Cardiac fibroblast (primary cell): ENCODE results near the gene MLLT3.

Experiments used
- DNase-seq, 2 donors: peaks; one replicate each; pipeline versions ENCODE4 v3.0.0 to v3.0.0-alpha.2; 2010; ENCODE audit warnings: low read depth in 2 of 2
- H3K4me3 ChIP-seq, 2 donors: replicated peaks in 1 of 2; 1 replicate in 1 of 2; 2 replicates in 1 of 2; pipeline ENCODE4 v1.5.1; 2011; ENCODE audit warnings: low read depth in 2 of 2, low read length in 2 of 2, mild to moderate bottlenecking in 2 of 2, moderate library complexity in 1 of 2
- CTCF ChIP-seq: IDR thresholded peaks from one replicate; pipeline ENCODE4 v1.5.1; 2011; ENCODE audit warnings: low read depth, mild to moderate bottlenecking, low read length, inconsistent platforms

The MLLT3 gene

DNA sequence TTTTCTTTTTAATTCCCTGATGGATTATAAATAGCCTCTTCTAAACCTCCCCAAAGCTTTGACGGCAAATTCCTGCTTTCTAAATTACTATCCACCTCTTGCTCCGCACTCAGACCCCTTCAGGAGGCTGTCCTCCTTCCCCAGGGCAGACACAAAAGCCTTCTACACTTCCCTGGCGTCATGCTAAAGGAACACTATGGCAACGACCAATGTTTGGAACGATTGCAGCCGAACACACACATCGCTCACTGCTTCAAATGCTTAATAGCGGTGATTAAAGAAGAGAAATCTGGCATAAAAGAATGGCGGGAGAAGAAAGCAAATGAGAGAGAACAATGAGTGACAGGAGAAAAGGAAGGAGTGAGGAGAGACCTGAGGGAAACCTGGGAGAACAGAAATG, 297.3 kb downstream of the MLLT3 start:
- no peak for DNase-seq
- TF ChIP-seq CTCF = no peak
- H3K4me3 ChIP-seq = no peak overlapping the region

GRCh38 chr9:20322212-20322611, 300.1 kb downstream of the MLLT3 start:
- H3K4me3 ChIP-seq = no peak overlapping the region
- no peak for DNase-seq
- TF ChIP-seq CTCF = no peak

- no peak for TF ChIP-seq CTCF
- no peak overlapping the region for H3K4me3 ChIP-seq
- peak in 1 of 2 donors; percentile 43 for DNase-seq
Measured at GRCh38 chr9:20321423-20322082, 300.7 kb downstream of the MLLT3 start.

GRCh38 chr9:20320921-20321320, 301.4 kb downstream of the MLLT3 start:
- H3K4me3 ChIP-seq = no peak overlapping the region
- TF ChIP-seq CTCF = no peak
- no peak for DNase-seq

DNA sequence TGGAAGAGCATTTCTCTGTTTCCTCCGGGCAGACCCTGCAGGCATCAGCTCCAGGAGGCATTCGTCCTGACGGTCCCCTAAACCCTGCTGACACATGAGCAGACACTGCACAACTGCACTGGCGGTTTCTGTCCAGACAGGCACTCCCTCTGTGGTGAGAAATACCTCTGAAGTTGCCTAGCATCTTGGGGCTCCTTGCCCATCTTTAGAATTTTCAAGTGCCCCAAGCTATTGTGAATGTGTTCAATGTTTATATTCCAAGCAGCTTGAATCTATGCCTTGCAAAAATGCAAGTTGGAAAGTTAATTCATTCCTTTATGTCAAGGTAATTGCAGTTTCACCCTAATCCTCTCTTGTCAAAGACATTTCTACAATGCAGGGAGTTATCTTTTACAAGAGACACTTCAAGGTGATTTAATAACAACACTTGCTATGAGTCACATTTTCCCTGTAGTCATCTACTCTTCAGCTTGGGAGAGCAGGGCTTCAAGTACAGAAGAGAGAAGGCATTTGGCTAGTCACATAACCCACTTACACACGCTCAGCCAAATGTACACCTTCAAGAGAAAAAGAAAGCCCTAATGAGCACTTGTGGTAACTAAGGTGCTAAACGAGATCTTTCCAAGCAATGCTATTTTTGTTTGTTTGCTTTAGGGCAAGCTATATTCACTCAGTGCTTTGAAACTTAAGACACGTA, 302.5 kb downstream of the MLLT3 start:
- peak; percentile 12 to 68 for DNase-seq
- no peak overlapping the region for H3K4me3 ChIP-seq
- no peak for TF ChIP-seq CTCF

DNA sequence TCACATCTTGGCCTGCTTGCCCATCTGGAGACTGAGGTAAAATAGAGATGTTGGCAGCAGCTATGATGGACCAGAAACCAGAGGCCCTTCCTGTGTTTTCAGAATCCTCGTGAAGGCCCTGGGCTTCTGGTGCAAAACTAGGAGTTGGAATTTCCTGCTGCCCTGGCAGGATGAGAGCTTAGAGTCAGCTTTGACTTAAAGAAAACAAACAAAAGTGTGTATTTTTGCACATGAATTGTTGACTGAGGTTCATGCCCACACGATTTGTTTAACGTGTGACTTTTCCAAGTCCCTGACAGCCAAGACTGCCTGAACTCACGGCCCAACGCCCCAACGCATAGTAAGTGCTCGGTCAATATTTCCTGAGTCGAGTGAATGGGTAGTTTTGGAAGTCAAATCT, 303.1 kb downstream of the MLLT3 start:
- no peak for TF ChIP-seq CTCF
- no peak overlapping the region for H3K4me3 ChIP-seq
- no peak for DNase-seq

DNA sequence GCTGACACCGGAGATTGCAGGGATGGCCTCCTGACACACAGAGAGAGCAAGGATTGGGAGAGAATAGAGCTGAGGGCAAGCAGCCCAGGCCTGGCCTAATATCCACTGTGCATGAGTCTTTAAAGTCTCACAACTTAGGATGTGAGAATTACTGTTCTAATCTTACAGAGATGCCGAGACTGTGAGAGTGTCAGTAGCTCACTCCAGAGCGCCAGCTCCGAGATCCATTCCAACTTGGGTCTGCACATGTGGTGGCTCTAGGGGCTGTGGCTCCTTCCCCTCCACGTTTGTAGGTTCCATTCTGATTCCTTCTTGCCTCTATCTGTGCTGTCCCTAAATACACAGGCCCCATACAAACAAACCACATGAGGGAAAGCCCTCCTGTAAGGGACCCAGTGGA, 304.6 kb downstream of the MLLT3 start:
- no peak overlapping the region for H3K4me3 ChIP-seq
- no peak for TF ChIP-seq CTCF
- DNase-seq = no peak
